H54 (cell line): ENCODE data around the gene ZNF268.
"Not testable (repeated sequence)": the region's sequence is repeated elsewhere in the genome, so short reads cannot be mapped to it uniquely, and the experiment has no call there.

Experiments used
- DNase-seq: peaks from one replicate; pipeline ENCODE4 v3.0.0; 2011; ENCODE audit warnings: low spot score, mixed read lengths; ENCODE audit not compliant: insufficient read length
- FAIRE-seq: peaks from 3 replicates; lab custom pipeline; 2011; peaks lifted over from hg19 to GRCh38; lab: Jason Lieb, UNC
- POLR2A ChIP-seq: IDR thresholded peaks from 2 replicates; pipeline ENCODE4 v1.6.1; 2011; ENCODE audit warnings: low read depth, mild to moderate bottlenecking, low read length

The ZNF268 gene

GRCh38 chr12:133236144-133236543 is 54.8 kb downstream of the ZNF268 start:
- no peak for DNase-seq
- no peak for FAIRE-seq
- TF ChIP-seq POLR2A, result no peak

GRCh38 chr12:133236556-133236955 is 55.3 kb downstream of the ZNF268 start:
- FAIRE-seq (no peak), DNase-seq (no peak)
- no peak for TF ChIP-seq POLR2A

- FAIRE-seq (no peak), DNase-seq (no peak)
- no peak for TF ChIP-seq POLR2A
Observed at GRCh38 chr12:133251732-133252131, 70.4 kb downstream of the ZNF268 start.

- not testable (repeated sequence) for DNase-seq, FAIRE-seq
Observed at GRCh38 chr12:133255833-133256232, 74.5 kb downstream of the ZNF268 start.

- FAIRE-seq (no peak), DNase-seq (no peak)
- TF ChIP-seq POLR2A, result no peak
Observed at GRCh38 chr12:133256321-133256720, 75.0 kb downstream of the ZNF268 start.

GRCh38 chr12:133264173-133264572 is 82.9 kb downstream of the ZNF268 start:
- FAIRE-seq (no peak), DNase-seq (no peak)
- no peak for TF ChIP-seq POLR2A
